OCI-LY7 (cell line): ENCODE results near the gene CCR4. TPM values are rescaled to one million over a fixed set of nuclear protein-coding genes. Genes with fewer than 3 reads are reported as not detected.
"Not testable (repeated sequence)": the region's sequence is repeated elsewhere in the genome, so short reads cannot be mapped to it uniquely, and the experiment has no call there.

Experiments used
- BruUV-seq: library from RNA; stranded (reverse); fragments of 400-500 nt; replicated peaks from 2 replicates; lab custom pipeline; 2021; lab: Mats Ljungman, UMichigan
- CTCF ChIA-PET: fragments of 300-600 bp; sonication (Branson Sonifier 250); formaldehyde crosslinking; loops from one replicate; lab custom pipeline; 2022; ENCODE audit warnings: antibody characterized with exemption; ENCODE audit not compliant: unreplicated experiment; lab: Charles Lee
- POLR2A ChIA-PET: fragments of 300-600 bp; sonication (Branson Sonifier 250); formaldehyde crosslinking; loops from one replicate; lab custom pipeline; 2022; ENCODE audit warnings: antibody characterized with exemption; lab: Charles Lee
- DNase-seq: peaks from one replicate; pipeline ENCODE4 v3.0.0-alpha.2; 2015; ENCODE audit warnings: low spot score
- H2AFZ ChIP-seq: fragments of 200-600 bp; sonication (generic), shearing (Covaris generic); 2 replicates; pipeline ENCODE4 v1.6.1; 2014; ENCODE audit warnings: mild to moderate bottlenecking, antibody characterized with exemption, low read length, moderate library complexity
- H3K27ac ChIP-seq: fragments of 200-600 bp; sonication (generic); 2 replicates; pipeline ENCODE4 v1.5.1; 2014; ENCODE audit warnings: mixed run types, low read depth, mild to moderate bottlenecking, moderate library complexity, low read length, inconsistent platforms; ENCODE audit not compliant: poor library complexity, severe bottlenecking
- H3K36me3 ChIP-seq: fragments of 200-600 bp; sonication (generic); 2 replicates; pipeline ENCODE4 v1.6.1; 2014; ENCODE audit warnings: mild to moderate bottlenecking, antibody characterized with exemption, low read length, moderate library complexity, mixed read lengths; ENCODE audit not compliant: insufficient read depth
- H3K4me1 ChIP-seq: fragments of 200-600 bp; sonication (generic); 2 replicates; pipeline ENCODE4 v1.5.1; 2014; ENCODE audit warnings: mild to moderate bottlenecking, low read length; ENCODE audit not compliant: insufficient read depth, poor library complexity, severe bottlenecking
- H3K4me2 ChIP-seq: fragments of 200-600 bp; sonication (generic); 2 replicates; pipeline ENCODE4 v1.6.1; 2014; ENCODE audit warnings: mild to moderate bottlenecking, low read length
- H3K4me3 ChIP-seq: fragments of 200-600 bp; sonication (generic); 2 replicates; pipeline ENCODE4 v1.5.1; 2014; ENCODE audit warnings: mild to moderate bottlenecking, low read depth, low read length; ENCODE audit not compliant: poor library complexity, severe bottlenecking
- H3K79me2 ChIP-seq: fragments of 200-600 bp; sonication (generic); 2 replicates; pipeline ENCODE4 v1.6.1; 2016; ENCODE audit warnings: low read depth, mild to moderate bottlenecking, low read length, moderate library complexity, mixed read lengths; ENCODE audit not compliant: insufficient read depth
- H3K9me2 ChIP-seq: fragments of 200-600 bp; sonication (generic); 2 replicates; pipeline ENCODE4 v1.6.1; 2016; ENCODE audit warnings: mild to moderate bottlenecking, low read length, mixed read lengths; ENCODE audit not compliant: insufficient read depth
- H3K9me3 ChIP-seq: fragments of 200-600 bp; sonication (generic); 2 replicates; pipeline ENCODE4 v1.6.1; 2014; ENCODE audit warnings: mild to moderate bottlenecking, mixed run types, low read length, mixed read lengths
- H4K20me1 ChIP-seq: fragments of 200-600 bp; sonication (generic); 2 replicates; pipeline ENCODE4 v1.6.1; 2014; ENCODE audit warnings: mild to moderate bottlenecking, antibody characterized with exemption, low read length, moderate library complexity, mixed read lengths; ENCODE audit not compliant: insufficient read depth
- CTCF ChIP-seq: fragments of 200-600 bp; sonication (generic); conservative IDR thresholded peaks from 2 replicates; pipeline ENCODE4 v1.5.1; 2014; ENCODE audit warnings: mild to moderate bottlenecking, antibody characterized with exemption, low read length, moderate library complexity, mixed read lengths
- EZH2phosphoT487 ChIP-seq: fragments of 200-600 bp; sonication (generic); IDR thresholded peaks from 2 replicates; pipeline ENCODE4 v1.6.1; 2018; ENCODE audit warnings: low read depth, borderline replicate concordance, mild to moderate bottlenecking, mixed run types, antibody characterized with exemption, low read length, moderate library complexity, mixed read lengths
- intact Hi-C: fragments of 100-400 bp; cut with micrococcal nuclease; formaldehyde crosslinking; loops from one replicate; pipeline ENCODE4 v1.10.0; 2022; ENCODE audit not compliant: unreplicated experiment
- total RNA-seq, 2 experiments: library from RNA; depleted of rRNA in 1 of 2; stranded (reverse); fragments of >200 nt in 1 of 2; shearing (Covaris generic) in 1 of 2; gene quantifications; 2 replicates each; pipeline ENCODE4 v1.2.3, GENCODE V29; 2014 to 2022

Gene CCR4
- total RNA-seq, 2 experiments from 2014 or later = not detected

GRCh38 chr3:32945136-32945535 is 6.3 kb upstream of the CCR4 start:
- H3K36me3 ChIP-seq = no peaks in the 10 kb centered on the region
- no peak overlapping the region for H2AFZ ChIP-seq
- no peak for DNase-seq
- TF ChIP-seq CTCF (peak; percentile 40; the same call in 1 of the 2 replicates), EZH2phosphoT487 (no peak)
- H3K9me3 ChIP-seq = no peaks in the 10 kb centered on the region
- no peaks in the 10 kb centered on the region for H3K9me2 ChIP-seq
- no peak overlapping the region for H3K4me2 ChIP-seq
- CTCF ChIA-PET = no interaction called here
- no peaks in the 10 kb centered on the region for H4K20me1 ChIP-seq
- no peak overlapping the region for H3K27ac ChIP-seq
- BruUV-seq = no TSS peak
- intact Hi-C loops = no loop called here
- POLR2A ChIA-PET = no interaction called here
- H3K4me1 ChIP-seq = no peaks in the 10 kb centered on the region
- no peak overlapping the region for H3K4me3 ChIP-seq
- H3K79me2 ChIP-seq = no peaks in the 10 kb centered on the region

GRCh38 chr3:32945598-32945997 is 5.8 kb upstream of the CCR4 start:
- DNase-seq, BruUV-seq, H3K79me2 ChIP-seq, POLR2A ChIA-PET, CTCF ChIA-PET, H3K27ac ChIP-seq, H3K9me2 ChIP-seq, intact Hi-C loops, H3K4me3 ChIP-seq, H3K9me3 ChIP-seq, H3K4me1 ChIP-seq, H3K4me2 ChIP-seq, H4K20me1 ChIP-seq, H3K36me3 ChIP-seq, H2AFZ ChIP-seq: not testable (repeated sequence)

DNA sequence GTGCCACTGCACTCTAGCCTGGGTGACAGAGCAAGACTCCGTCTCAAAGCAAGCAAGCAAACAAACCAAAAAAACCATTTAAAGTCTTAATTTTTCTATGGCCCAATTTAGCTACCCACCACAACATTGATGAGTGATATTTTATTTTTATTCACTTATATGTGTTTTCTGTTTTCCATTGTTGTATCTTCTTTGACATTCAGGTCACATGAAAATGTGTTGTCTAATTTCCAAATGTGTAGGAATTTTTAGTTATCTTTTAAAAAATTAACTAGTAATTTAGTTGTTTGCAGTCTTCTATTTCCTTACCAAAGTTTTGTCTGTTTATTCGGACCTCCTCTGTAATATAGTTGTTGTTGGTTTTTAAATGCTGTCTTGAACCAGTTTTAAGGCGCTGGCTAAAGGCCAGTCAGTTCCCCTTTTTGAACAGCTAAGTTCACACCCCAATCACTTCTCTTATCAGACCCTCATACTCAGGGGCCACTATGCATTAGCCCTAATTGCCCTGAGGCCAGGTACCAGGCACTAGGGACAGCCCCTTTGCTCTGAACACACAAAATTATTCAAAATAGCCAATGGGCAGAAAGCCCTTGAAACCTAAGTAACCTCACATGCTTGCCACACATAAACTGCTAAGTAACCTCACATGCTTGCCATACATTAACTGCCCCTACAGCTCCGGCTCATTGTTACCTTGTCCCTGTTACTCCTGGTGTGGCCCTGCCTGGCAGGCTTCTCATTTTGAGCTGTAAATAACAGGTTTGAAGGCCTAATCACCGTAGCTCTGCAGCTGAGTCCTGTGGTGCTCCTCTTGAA is 4.3 kb upstream of the CCR4 start:
- Histone ChIP-seq H3K4me1 (no peaks in the 10 kb centered on the region), H4K20me1 (no peaks in the 10 kb centered on the region), H3K9me3 (no peaks in the 10 kb centered on the region), H3K27ac (no peak overlapping the region), H3K9me2 (no peaks in the 10 kb centered on the region), H2AFZ (peak overlapping the region; percentile 54), H3K4me2 (no peak overlapping the region), H3K79me2 (no peaks in the 10 kb centered on the region), H3K4me3 (no peak overlapping the region), H3K36me3 (no peaks in the 10 kb centered on the region)
- BruUV-seq = no TSS peak
- intact Hi-C loops = loop anchor here (1.0 to 2.0 kb wide), 3 partner anchors 118 to 426 kb away; no protein-coding TSS in a partner anchor
- ChIA-PET CTCF (interaction anchor here (0.6 to 1.1 kb wide), 7 partner anchors 113 to 416 kb away, joined by 3 to 10 read pairs (median 3); no protein-coding TSS in a partner anchor), POLR2A (interaction anchor here (0.6 kb wide), 1 partner anchor 11 kb away, joined by 3 read pairs; no protein-coding TSS in a partner anchor)
- DNase-seq = peak; percentile 4
- TF ChIP-seq CTCF (no peak), EZH2phosphoT487 (no peak)
